ENCODE measurements around the gene FOXP3.
A peak's percentile ranks its signal among the peaks of the same experiment; 100 is the strongest.

The FOXP3 gene

GRCh38 chrX:49257846-49258748 is 6.4 kb downstream of the FOXP3 start:
- no peak overlapping the region for H3K4me2 ChIP-seq (ENCODE audit: insufficient read depth, low read length)
- H2AFZ ChIP-seq (ENCODE audit: low read depth, low read length), result no peak overlapping the region
- DNase-seq (peak; percentile 23), ATAC-seq (ENCODE audit: insufficient read depth, low read depth) (peak; percentile 53)
- no peak overlapping the region for H3K9ac ChIP-seq (ENCODE audit: low read depth, low read length)
- H3K79me2 ChIP-seq (ENCODE audit: insufficient read depth, low read length), result no peaks in the 10 kb centered on the region
- H3K4me1 ChIP-seq (ENCODE audit: insufficient read depth, low read length), result no peaks in the 10 kb centered on the region
- H3K36me3 ChIP-seq (ENCODE audit: insufficient read depth, low read length), result no peaks in the 10 kb centered on the region
- H3K27ac ChIP-seq (ENCODE audit: low read length), result no peak overlapping the region
- H4K20me1 ChIP-seq (ENCODE audit: insufficient read depth, low read length), result no peaks in the 10 kb centered on the region
- TF ChIP-seq CTCF (IDR thresholded peaks at IDR 0.05; ENCODE audit: borderline replicate concordance, extremely low read depth, low read length, poor library complexity, severe bottlenecking), result no peak
- no peak for TF ChIP-seq EZH2 (IDR thresholded peaks at IDR 0.05; ENCODE audit: borderline replicate concordance, low read depth, low read length, severe bottlenecking)
- no peaks in the 10 kb centered on the region for H3K9me3 ChIP-seq (ENCODE audit: insufficient read depth, low read length, severe bottlenecking)
- no peaks in the 10 kb centered on the region for H3K27me3 ChIP-seq (ENCODE audit: insufficient read depth, low read length, poor library complexity)
- no peak overlapping the region for H3K4me3 ChIP-seq (ENCODE audit: low read depth in 1 of 2, low read length in 2 of 2)

- ATAC-seq (ENCODE audit: insufficient read depth, low read depth) (no peak), DNase-seq (no peak)
- Histone ChIP-seq H3K79me2 (ENCODE audit: insufficient read depth, low read length) (no peaks in the 10 kb centered on the region), H3K27ac (ENCODE audit: low read length) (no peak overlapping the region), H3K9me3 (ENCODE audit: insufficient read depth, low read length, severe bottlenecking) (no peaks in the 10 kb centered on the region), H3K9ac (ENCODE audit: low read depth, low read length) (no peak overlapping the region), H3K4me2 (ENCODE audit: insufficient read depth, low read length) (no peak overlapping the region), H3K4me3 (ENCODE audit: low read depth in 1 of 2, low read length in 2 of 2) (no peak overlapping the region), H2AFZ (ENCODE audit: low read depth, low read length) (no peak overlapping the region), H4K20me1 (ENCODE audit: insufficient read depth, low read length) (no peaks in the 10 kb centered on the region), H3K4me1 (ENCODE audit: insufficient read depth, low read length) (no peaks in the 10 kb centered on the region), H3K36me3 (ENCODE audit: insufficient read depth, low read length) (no peaks in the 10 kb centered on the region), H3K27me3 (ENCODE audit: insufficient read depth, low read length, poor library complexity) (no peaks in the 10 kb centered on the region)
- TF ChIP-seq EZH2 (IDR thresholded peaks at IDR 0.05; ENCODE audit: borderline replicate concordance, low read depth, low read length, severe bottlenecking), result no peak
- TF ChIP-seq CTCF (IDR thresholded peaks at IDR 0.05; ENCODE audit: borderline replicate concordance, extremely low read depth, low read length, poor library complexity, severe bottlenecking), result no peak
Observed at GRCh38 chrX:49257074-49257790, 7.3 kb downstream of the FOXP3 start.

- Histone ChIP-seq H4K20me1 (ENCODE audit: insufficient read depth, low read length) (no peaks in the 10 kb centered on the region), H3K27me3 (ENCODE audit: insufficient read depth, low read length, poor library complexity) (no peaks in the 10 kb centered on the region), H3K4me1 (ENCODE audit: insufficient read depth, low read length) (no peaks in the 10 kb centered on the region), H3K79me2 (ENCODE audit: insufficient read depth, low read length) (no peaks in the 10 kb centered on the region), H3K4me3 (ENCODE audit: low read depth in 1 of 2, low read length in 2 of 2) (no peak overlapping the region), H3K4me2 (ENCODE audit: insufficient read depth, low read length) (no peak overlapping the region), H3K9ac (ENCODE audit: low read depth, low read length) (no peak overlapping the region), H3K9me3 (ENCODE audit: insufficient read depth, low read length, severe bottlenecking) (no peaks in the 10 kb centered on the region), H3K36me3 (ENCODE audit: insufficient read depth, low read length) (no peaks in the 10 kb centered on the region), H2AFZ (ENCODE audit: low read depth, low read length) (no peak overlapping the region), H3K27ac (ENCODE audit: low read length) (no peak overlapping the region)
- ATAC-seq (ENCODE audit: insufficient read depth, low read depth) (0 out of 3 replicates have a peak, but pooled peaks have one; percentile 13), DNase-seq (no peak)
- TF ChIP-seq EZH2 (IDR thresholded peaks at IDR 0.05; ENCODE audit: borderline replicate concordance, low read depth, low read length, severe bottlenecking), result no peak
- TF ChIP-seq CTCF (IDR thresholded peaks at IDR 0.05; ENCODE audit: borderline replicate concordance, extremely low read depth, low read length, poor library complexity, severe bottlenecking), result no peak
Observed at GRCh38 chrX:49256268-49256995, 8.1 kb downstream of the FOXP3 start.
